ENCODE measurements around the gene STIMATE. TPM values are rescaled to one million over a fixed set of nuclear protein-coding genes. Genes with fewer than 3 reads are reported as not detected.

Gene STIMATE
- total and polyA plus RNA-seq, 9 of the 15 experiments (the other 6 are each of a cell fraction or from before 2014, with no cell fraction given) = 0.14 to 7.7 (median 4.9) TPM

DNA sequence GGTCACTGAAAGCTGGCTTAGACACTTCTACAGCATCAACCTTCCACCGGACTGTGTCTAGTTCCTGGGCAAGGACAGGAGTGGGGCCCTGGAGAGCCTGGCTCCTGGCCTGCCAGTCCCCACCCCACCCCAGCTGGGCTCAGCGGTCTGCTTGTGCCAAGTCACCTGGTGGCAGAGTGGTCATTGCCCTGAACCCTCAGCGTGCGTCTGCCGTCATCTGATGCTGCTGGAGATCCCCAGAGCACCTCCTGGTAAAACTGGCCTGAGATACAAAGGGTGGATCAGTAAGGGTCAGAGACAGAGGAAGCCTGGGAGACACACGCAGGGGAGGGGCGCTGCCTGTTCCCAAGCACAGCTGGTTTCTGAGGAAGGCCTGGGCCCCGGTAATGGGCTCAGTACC lies 83.5 kb downstream of the STIMATE start (continued):
- TF ChIP-seq TEAD2 (tag; IDR thresholded peaks at IDR 0.05) = no peak
- no peak for TF ChIP-seq MIER1 (IDR thresholded peaks at IDR 0.05; ENCODE audit: low read depth)
- no peak for TF ChIP-seq DDX20 (tag; IDR thresholded peaks at IDR 0.05; ENCODE audit: low read depth)

DNA sequence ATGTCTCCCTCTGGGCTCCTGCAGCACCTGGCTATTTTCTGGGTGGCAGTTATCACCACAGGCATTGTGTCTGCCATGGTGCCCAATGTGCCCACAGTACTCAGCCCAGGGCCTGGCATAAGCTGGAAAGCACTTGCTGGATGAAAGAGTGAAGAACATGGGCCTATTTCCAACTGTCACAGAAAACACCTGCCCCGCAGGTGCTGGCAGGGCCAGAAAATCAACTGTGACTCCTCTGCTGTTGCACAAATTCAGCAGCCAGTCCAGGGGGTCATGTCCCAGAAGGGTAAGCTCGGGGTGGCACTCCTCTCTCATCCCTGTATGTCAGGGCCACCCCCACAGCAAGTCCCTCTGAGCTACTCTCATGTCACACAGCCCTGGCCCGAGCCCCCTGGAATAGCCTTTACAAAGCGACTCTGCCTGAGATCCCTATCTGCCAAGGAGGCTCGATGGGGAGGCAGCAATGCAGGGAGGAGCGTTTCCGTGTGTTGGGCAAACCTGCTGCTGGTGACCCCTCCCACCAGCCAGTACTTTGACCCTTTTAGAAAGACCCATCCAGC lies 85.8 kb downstream of the STIMATE start:
- no peak overlapping the region for H3K4me2 ChIP-seq (ENCODE audit: insufficient read depth, low read length)
- in situ Hi-C loops (cut with MboI) = no loop called here
- H3K36me3 ChIP-seq (ENCODE audit: control insufficient read depth, insufficient read depth, low read length) = no peaks in the 10 kb centered on the region
- no peak for FAIRE-seq
- no peaks in the 10 kb centered on the region for H3K4me1 ChIP-seq (replicated peaks in 1 of 2; ENCODE audit: control insufficient read depth in 2 of 2, insufficient read depth in 2 of 2, low read length in 2 of 2)
- WGBS (ENCODE audit: insufficient coverage, low coverage, missing lambda C conversion rate) = 3% methylated on average over 6 of the region's 7 CpGs
- CTCF ChIA-PET (ENCODE audit: low intra/inter-chr PET ratio) = no interaction called here
- POLR2A ChIA-PET = interaction anchor here (0.6 kb wide), 1 partner anchor 15 kb away, joined by 3 read pairs; no protein-coding TSS in a partner anchor
- BruUV-seq (replicated peaks) = no TSS peak
- no peaks in the 10 kb centered on the region for H3K9me3 ChIP-seq (replicated peaks; ENCODE audit: control insufficient read depth, insufficient read depth, low read depth, low read length)
- DNase-seq (ENCODE audit: extremely low read depth in 1 of 4, low spot score in 3 of 4) = no peak
- intact Hi-C loops (cut with micrococcal nuclease) = no loop called here
- no peak for TF ChIP-seq ZNF318 (IDR thresholded peaks at IDR 0.05; ENCODE audit: borderline replicate concordance in 1 of 2, low read depth in 1 of 2)
- TF ChIP-seq E2F1 (CRISPR knock-in tag; IDR thresholded peaks at IDR 0.05) = no peak
- no peak for TF ChIP-seq RAD21 (CRISPR knock-in tag; conservative IDR thresholded peaks at IDR 0.05 in 1 of 2, IDR thresholded peaks at IDR 0.05 in 1 of 2)
- no peak for TF ChIP-seq ZSCAN32 (CRISPR knock-in tag; IDR thresholded peaks at IDR 0.05)
- TF ChIP-seq TSC22D4 (tag; IDR thresholded peaks at IDR 0.05) = no peak
- no peak for TF ChIP-seq SNAPC5 (CRISPR knock-in tag; IDR thresholded peaks at IDR 0.05)
- no peak overlapping the region for H3K27ac ChIP-seq (ENCODE audit: extremely low read depth, low read depth, low read length)
- ATAC-seq = no peak
- H3K4me3 ChIP-seq = no peak overlapping the region
- H4K20me1 ChIP-seq (replicated peaks; ENCODE audit: control insufficient read depth, insufficient read depth, low read length) = no peaks in the 10 kb centered on the region
- no peak overlapping the region for H2AFZ ChIP-seq (ENCODE audit: low read depth, low read length)
- H3K27me3 ChIP-seq (ENCODE audit: control insufficient read depth in 2 of 2, insufficient read depth in 2 of 2, low read length in 2 of 2) = peaks cover 0 to 38% of the 10 kb centered on the region in 2 experiments; a peak in 3 of 5 replicates
- H3K79me2 ChIP-seq (ENCODE audit: control insufficient read depth, insufficient read depth, low read length) = no peaks in the 10 kb centered on the region
- H3K9me1 ChIP-seq (ENCODE audit: control insufficient read depth, insufficient read depth, low read length) = no peaks in the 10 kb centered on the region
- H3K9ac ChIP-seq (ENCODE audit: insufficient read depth in 1 of 2, low read depth in 2 of 2, low read length in 2 of 2) = no peak overlapping the region

Data from K562 (cell line).